Stimulated activated naive CD8-positive, alpha-beta T cell treated with anti-CD3 and anti-CD28 coated beads, Interleukin-15, amount 100 ng/mL, for 72 hours (primary cell): Measurements from ENCODE around the gene FLRT2.

Experiments used
- ATAC-seq: fragments of 150-1000 bp; cut with Tn5 transposase; 2 replicates; pipeline ENCODE4 v1.10.0; 2021; ENCODE audit warnings: mild to moderate bottlenecking, moderate library complexity
- DNase-seq, 2 donors: peaks; one replicate each; pipeline ENCODE4 v3.0.0; 2021 to 2022
- H3K27ac Mint-ChIP-seq, 2 donors: one replicate each; pipeline ENCODE4 v1.8.0; 2022; ENCODE audit warnings: mild to moderate bottlenecking in 2 of 2, mixed read lengths in 2 of 2, moderate library complexity in 2 of 2
- H3K27me3 Mint-ChIP-seq: one replicate; pipeline ENCODE4 v1.8.0; 2022; ENCODE audit warnings: mixed read lengths
- H3K4me1 Mint-ChIP-seq: one replicate; pipeline ENCODE4 v1.8.0; 2022; ENCODE audit warnings: mild to moderate bottlenecking, mixed read lengths
- H3K4me3 Mint-ChIP-seq, 2 donors: one replicate each; pipeline ENCODE4 v1.8.0; 2022; ENCODE audit warnings: mild to moderate bottlenecking in 2 of 2, mixed read lengths in 2 of 2, moderate library complexity in 1 of 2
- H3K9me3 Mint-ChIP-seq, 2 donors: one replicate each; pipeline ENCODE4 v1.8.0; 2022; ENCODE audit warnings: mixed read lengths in 2 of 2

FLRT2 gene

DNA sequence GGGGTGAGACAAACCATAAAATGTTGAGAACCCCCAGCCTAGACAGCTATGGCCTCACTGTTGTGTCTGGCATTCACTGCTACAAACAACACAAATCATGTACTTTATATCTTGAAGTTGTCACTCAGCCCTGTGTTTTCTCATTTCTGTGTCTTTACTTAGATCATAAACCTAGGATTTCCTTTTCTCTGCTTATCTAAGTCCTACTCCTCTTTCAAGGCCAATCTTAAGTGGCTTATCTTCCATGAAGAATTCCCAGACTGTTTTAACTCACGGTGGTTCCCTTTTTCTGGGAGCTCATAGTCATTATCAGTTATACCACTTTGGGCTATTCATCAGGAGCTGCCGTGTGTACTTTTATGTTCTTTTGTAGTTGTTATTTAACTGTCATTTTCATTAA is 42.1 kb downstream of the FLRT2 start:
- no peak overlapping the region for H3K27ac Mint-ChIP-seq
- DNase-seq (no peak), ATAC-seq (no peak)
- peaks cover 0 to 7% of the 10 kb centered on the region in 2 donors for H3K9me3 Mint-ChIP-seq
- H3K27me3 Mint-ChIP-seq, result peaks cover 10% of the 10 kb centered on the region
- no peak overlapping the region for H3K4me3 Mint-ChIP-seq
- H3K4me1 Mint-ChIP-seq, result no peaks in the 10 kb centered on the region

DNA sequence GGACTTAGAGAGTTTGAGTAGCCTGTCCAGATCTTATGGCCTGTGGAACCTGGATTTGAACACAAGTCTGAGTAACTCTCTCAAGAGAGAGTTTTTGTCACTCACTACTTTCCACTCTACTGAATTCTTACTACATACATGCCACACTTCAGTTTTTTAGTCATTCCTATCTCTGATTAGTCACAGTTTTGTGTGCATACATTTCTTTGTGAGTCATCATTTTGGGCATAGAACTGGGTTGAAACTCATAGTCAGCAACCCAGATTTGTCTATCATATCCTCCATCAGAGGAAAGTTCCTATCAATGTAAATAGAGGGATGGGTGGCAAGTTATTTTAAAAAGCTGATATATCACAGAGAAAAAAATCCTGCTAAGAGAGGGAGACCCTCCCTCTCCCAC is 42.9 kb downstream of the FLRT2 start:
- ATAC-seq (no peak), DNase-seq (no peak)
- H3K9me3 Mint-ChIP-seq, result peaks cover 0 to 7% of the 10 kb centered on the region in 2 donors
- H3K4me1 Mint-ChIP-seq, result no peaks in the 10 kb centered on the region
- H3K27me3 Mint-ChIP-seq, result peaks cover 10% of the 10 kb centered on the region
- no peak overlapping the region for H3K4me3 Mint-ChIP-seq
- H3K27ac Mint-ChIP-seq, result no peak overlapping the region

DNA sequence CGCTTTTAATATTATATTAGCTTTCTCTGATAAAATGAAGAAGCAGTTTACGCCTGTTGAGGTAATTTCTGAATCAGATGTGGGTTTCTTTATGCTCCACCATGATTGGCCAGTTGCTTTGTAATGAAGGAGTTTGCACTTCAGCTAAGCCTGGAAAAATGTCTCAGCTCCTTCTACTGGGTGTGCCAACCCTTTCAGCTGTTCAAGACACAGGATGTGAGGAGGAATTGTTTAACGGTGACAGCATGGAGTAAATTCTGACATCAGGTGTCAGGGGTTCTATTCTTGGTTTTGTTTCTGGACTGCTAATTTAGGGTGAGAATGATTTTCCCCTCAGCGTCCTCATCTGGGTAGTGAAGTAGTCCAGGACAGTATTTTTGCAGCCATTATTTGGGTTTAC is 43.5 kb downstream of the FLRT2 start:
- no peak for ATAC-seq
- H3K4me3 Mint-ChIP-seq, result no peak overlapping the region
- peaks cover 5% of the 10 kb centered on the region for H3K27me3 Mint-ChIP-seq
- no peak overlapping the region for H3K27ac Mint-ChIP-seq
- H3K9me3 Mint-ChIP-seq, result peaks cover 0 to 6% of the 10 kb centered on the region in 2 donors
- no peaks in the 10 kb centered on the region for H3K4me1 Mint-ChIP-seq
- no peak for DNase-seq

DNA sequence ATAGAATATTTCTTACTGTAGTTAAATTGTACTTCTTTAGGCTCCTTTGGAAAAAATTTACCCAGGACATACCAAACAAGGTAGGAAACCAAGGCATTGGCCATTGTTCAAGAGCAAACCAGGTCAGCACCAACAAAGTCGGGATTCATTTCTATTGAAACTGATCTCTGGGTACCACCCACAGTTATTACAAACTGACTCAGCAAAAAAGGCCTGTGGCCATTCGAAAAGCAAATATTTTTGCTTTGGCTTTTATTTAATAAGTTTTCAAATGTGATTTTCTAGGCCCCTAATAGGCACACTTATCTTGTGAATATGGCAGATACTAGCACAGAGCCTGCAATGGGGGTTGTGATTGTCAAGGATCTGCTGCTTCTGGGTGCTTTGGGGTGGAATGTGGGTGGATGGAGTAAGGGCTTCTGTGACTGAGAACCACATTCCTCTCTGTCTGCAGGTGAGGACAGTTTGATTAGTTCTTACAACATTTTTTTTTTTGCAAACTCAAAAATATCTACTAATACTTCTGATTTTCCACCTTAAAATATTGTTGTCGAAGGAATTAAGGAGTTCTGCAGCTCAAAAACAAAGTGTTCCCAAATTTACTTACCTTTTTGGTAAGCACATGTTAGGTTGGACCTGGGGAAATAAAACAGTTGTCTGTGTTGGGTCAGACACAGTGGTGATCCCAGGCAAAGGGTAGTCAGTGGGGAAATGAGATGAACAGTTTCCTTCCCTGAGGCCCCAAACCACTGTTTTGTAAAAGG is 45.1 kb downstream of the FLRT2 start:
- no peak for ATAC-seq
- H3K27me3 Mint-ChIP-seq, result no peaks in the 10 kb centered on the region
- H3K4me1 Mint-ChIP-seq, result no peaks in the 10 kb centered on the region
- DNase-seq, result no peak
- H3K9me3 Mint-ChIP-seq, result no peaks in the 10 kb centered on the region
- H3K4me3 Mint-ChIP-seq, result no peak overlapping the region
- no peak overlapping the region for H3K27ac Mint-ChIP-seq

DNA sequence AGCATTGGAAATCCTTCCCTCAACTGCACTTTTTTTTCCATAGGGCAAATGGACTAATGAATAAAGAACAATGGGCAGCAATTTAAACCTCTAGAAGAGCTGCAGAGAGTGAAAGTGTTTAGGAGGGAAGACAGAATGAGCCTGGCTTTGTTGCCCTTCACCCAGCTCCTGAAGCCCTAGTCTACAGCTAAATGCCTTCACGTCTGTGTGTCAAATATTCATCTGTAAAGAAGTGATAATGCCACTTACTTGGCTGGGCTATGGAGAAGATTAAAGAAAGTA is 45.6 kb downstream of the FLRT2 start:
- DNase-seq (no peak), ATAC-seq (no peak)
- Mint-ChIP-seq H3K4me3 (no peak overlapping the region), H3K9me3 (no peaks in the 10 kb centered on the region), H3K4me1 (no peaks in the 10 kb centered on the region), H3K27ac (no peak overlapping the region), H3K27me3 (no peaks in the 10 kb centered on the region)

DNA sequence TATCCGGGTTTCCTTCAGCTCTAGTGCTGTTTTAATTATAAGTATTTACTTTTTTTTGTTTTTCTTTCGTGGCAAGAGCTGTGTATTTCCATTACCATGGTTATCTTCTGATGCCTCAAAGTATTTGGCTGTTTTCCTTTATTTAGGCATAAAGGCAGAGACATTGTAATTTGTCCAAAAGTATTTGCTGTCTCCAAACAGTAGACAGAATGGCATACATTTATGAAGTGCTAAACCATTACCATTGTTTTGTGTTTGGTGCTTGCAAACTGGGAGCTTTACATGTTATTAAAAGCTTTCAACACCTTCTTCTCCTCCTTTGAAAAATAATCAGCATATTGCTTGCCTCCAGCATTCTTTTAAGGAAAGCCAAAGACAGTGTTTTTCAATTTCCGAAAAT is 46.3 kb downstream of the FLRT2 start:
- DNase-seq, result no peak
- Mint-ChIP-seq H3K4me1 (no peaks in the 10 kb centered on the region), H3K27me3 (no peaks in the 10 kb centered on the region), H3K27ac (no peak overlapping the region), H3K9me3 (no peaks in the 10 kb centered on the region), H3K4me3 (no peak overlapping the region)
- ATAC-seq, result no peak

DNA sequence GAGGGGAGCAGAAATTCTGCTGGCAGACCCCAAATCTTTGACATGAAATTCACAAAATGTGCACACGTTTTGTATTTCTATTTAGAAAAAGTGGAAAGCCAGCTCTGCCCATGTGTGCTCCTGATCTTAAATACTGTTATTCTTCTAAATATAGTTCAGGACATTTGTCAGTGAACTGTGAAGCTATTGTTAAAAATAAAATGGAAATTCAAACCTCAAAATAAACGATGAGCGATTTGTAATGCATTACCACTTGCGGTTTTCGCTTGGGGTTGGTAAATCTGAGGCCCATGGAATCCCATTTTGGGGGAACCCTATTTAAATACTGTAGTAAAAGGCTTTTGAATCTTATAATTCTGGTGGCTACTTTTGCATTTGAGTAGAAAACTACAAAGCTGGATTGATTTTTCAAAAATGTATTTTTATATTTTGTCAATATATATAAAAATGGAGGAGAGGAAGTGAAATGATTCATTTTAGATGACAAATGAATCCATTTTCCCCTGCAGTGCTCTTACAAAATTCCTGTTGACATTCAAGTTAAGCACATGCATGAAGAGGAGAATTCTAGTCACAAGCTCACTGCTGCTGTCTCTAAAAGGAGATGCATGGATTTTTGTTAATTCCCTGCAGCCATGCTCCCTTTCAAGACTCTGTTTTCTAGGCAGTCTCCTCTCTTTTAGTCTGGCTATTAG is 47.1 kb downstream of the FLRT2 start:
- Mint-ChIP-seq H3K27ac (no peak overlapping the region), H3K4me3 (no peak overlapping the region), H3K9me3 (no peaks in the 10 kb centered on the region), H3K4me1 (no peaks in the 10 kb centered on the region), H3K27me3 (no peaks in the 10 kb centered on the region)
- ATAC-seq, result no peak
- DNase-seq, result no peak

DNA sequence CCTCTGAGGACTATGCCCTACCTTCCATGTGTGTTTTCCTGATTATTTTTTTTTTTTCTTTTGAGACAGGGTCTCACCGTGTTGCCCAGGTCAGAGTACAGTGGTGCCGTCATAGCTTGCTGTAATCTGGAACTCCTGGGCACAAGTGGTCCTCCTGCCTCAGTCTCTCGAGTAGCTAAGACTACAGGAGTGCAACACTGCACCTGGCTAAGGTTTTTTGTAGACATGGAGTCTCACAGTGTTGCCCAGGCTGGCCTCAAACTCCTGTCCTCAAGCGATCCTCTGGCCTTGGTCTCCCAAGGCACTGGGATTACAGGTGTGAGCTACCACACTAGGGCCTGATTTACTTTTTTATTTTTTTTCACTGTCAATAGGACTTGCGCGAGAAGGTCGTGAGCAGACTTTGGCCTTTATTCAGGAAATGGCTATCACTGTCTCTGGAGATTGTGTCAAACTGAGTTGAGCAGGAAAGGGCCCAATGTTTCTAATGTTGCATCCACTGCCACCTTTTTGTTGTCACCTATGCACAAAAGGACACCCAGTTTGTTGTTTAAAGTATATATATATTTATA is 47.7 kb downstream of the FLRT2 start:
- ATAC-seq (no peak), DNase-seq (no peak)
- no peak overlapping the region for H3K27ac Mint-ChIP-seq
- no peaks in the 10 kb centered on the region for H3K27me3 Mint-ChIP-seq
- no peak overlapping the region for H3K4me3 Mint-ChIP-seq
- H3K4me1 Mint-ChIP-seq, result no peaks in the 10 kb centered on the region
- no peaks in the 10 kb centered on the region for H3K9me3 Mint-ChIP-seq

DNA sequence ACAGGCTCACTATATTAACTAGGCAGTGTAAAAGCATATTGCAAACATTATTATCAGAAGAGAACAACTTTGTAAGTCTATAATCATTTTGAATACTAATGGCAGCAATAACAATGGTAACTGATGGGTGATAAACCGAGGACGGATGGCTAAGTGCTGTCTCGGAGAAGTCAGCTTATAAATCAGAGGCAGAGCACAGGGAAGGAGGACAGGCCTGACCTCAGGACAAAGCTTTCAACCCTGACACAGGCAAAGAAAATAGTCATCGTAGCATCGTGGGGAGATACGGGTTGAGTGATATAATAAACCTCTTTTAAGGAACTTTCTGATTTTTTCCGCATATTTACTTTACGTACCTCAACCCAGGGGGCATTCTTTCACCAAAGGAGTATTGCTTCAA is 48.4 kb downstream of the FLRT2 start:
- H3K27ac Mint-ChIP-seq, result no peak overlapping the region
- ATAC-seq, result no peak
- no peaks in the 10 kb centered on the region for H3K27me3 Mint-ChIP-seq
- H3K9me3 Mint-ChIP-seq, result no peaks in the 10 kb centered on the region
- no peak overlapping the region for H3K4me3 Mint-ChIP-seq
- no peaks in the 10 kb centered on the region for H3K4me1 Mint-ChIP-seq
- DNase-seq, result no peak

DNA sequence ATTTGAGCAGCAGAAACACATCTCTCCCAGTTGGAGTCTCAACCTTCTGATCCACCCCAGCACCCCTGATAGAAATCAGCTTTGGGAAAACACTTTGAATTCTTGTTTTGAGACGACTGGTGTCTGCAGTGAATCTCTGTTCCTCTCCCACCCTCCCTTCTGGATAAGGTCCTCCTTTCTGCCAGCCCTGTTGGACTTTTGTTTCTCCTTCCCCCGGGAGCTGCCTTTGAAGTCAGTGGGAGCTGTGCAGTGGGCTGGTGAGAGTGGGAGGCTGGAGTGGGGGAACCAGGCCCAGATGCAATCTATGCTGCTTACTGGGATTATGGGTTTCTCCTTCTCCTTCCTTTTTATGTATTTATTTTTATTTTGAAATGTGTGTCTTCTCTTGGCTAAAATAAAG is 49.0 kb downstream of the FLRT2 start:
- Mint-ChIP-seq H3K9me3 (no peaks in the 10 kb centered on the region), H3K27ac (no peak overlapping the region), H3K27me3 (no peaks in the 10 kb centered on the region), H3K4me3 (no peak overlapping the region), H3K4me1 (no peaks in the 10 kb centered on the region)
- no peak for DNase-seq
- ATAC-seq, result no peak

DNA sequence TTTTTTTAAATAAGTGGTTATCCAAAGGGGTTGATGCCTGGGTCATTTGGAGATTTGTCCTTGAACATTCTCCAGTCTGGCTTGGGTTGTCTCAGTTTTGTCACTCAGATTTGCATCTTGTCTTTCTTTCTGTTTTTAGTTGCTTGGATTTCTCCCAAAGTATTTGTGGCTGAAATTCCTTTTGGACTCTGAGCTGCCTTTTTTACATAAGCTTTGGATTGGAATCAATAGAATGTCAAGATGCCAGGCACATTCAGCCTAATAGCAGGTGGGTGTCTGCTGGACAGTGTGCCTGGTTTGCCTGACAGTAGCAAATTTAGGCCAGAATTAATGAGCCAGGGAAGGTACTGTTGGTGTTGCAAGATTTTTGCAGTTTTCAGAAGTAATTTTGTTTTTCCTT is 50.0 kb downstream of the FLRT2 start:
- ATAC-seq (no peak), DNase-seq (no peak)
- Mint-ChIP-seq H3K27me3 (no peaks in the 10 kb centered on the region), H3K4me1 (no peaks in the 10 kb centered on the region), H3K27ac (no peak overlapping the region), H3K4me3 (no peak overlapping the region), H3K9me3 (no peaks in the 10 kb centered on the region)

DNA sequence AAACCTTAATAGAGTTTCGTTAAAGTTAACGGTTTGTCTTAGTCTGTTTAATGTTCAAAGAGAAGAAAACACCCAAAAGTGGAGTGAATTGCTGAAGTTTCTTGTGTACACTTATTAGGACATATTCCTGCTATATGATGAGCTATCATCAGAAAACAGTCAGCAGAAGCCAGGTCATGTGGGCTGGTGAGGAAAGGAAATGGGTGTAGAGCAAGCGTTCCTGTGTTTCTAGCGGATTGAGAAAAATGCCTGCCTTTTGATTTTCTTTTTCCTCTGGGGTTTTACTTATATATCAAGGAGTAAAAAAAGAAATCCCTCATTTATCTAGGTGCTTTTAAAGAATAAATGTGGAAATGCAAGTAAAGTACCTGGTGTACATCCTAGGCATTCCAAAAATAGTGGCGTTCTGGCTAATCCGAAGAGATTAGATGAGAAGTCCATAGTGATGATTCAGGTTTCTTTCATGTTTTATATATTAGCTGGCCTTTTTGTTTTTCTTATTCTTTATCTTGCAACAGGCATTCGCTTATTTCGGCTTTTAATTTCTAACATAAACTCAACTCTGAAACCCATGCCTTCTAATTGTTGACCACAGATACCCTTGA is 50.7 kb downstream of the FLRT2 start:
- Mint-ChIP-seq H3K4me1 (no peaks in the 10 kb centered on the region), H3K27ac (no peak overlapping the region), H3K27me3 (no peaks in the 10 kb centered on the region), H3K4me3 (no peak overlapping the region), H3K9me3 (no peaks in the 10 kb centered on the region)
- ATAC-seq (no peak), DNase-seq (no peak)

DNA sequence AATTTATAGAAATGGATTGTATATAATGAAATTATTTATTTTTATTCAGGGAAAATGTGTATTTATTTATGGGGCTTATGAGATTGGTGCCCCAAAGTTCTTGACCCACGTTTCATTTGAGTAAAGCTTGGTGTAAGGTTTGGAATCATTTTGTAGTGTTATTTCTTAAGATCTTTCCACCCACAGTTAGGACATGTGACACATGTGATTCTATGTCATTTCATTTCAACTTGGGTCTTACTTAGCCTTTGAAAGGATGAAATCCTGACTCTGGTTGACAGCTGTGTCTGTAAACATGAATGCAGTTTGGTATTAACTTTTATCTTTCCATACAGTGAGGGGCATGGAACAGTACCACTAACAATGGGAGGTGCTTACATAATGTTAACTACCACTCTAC is 51.7 kb downstream of the FLRT2 start:
- Mint-ChIP-seq H3K4me1 (no peaks in the 10 kb centered on the region), H3K27ac (no peak overlapping the region), H3K27me3 (no peaks in the 10 kb centered on the region), H3K9me3 (no peaks in the 10 kb centered on the region), H3K4me3 (no peak overlapping the region)
- DNase-seq (no peak), ATAC-seq (no peak)

DNA sequence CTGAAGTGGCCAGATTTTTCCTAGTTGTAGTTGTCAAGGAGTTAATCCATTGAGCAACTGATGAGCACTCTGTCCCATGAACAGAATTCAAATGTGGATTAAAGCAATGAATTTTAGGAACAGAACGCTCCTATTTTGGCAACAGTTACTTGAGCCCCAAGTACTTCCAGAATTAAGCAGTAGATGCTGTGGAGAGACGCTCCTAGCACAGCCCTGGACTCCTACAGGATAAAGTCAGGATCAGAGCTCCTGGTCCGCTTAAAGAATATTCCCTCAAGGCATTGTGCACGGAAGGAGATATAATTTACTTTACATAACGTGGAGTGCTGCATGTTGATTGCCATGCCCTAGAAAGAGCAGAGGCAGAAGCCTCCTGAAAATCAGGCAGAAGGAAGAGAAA is 53.4 kb downstream of the FLRT2 start:
- Mint-ChIP-seq H3K27me3 (no peaks in the 10 kb centered on the region), H3K27ac (no peak overlapping the region), H3K4me1 (no peaks in the 10 kb centered on the region), H3K4me3 (no peak overlapping the region), H3K9me3 (no peaks in the 10 kb centered on the region)
- DNase-seq (no peak), ATAC-seq (no peak)

DNA sequence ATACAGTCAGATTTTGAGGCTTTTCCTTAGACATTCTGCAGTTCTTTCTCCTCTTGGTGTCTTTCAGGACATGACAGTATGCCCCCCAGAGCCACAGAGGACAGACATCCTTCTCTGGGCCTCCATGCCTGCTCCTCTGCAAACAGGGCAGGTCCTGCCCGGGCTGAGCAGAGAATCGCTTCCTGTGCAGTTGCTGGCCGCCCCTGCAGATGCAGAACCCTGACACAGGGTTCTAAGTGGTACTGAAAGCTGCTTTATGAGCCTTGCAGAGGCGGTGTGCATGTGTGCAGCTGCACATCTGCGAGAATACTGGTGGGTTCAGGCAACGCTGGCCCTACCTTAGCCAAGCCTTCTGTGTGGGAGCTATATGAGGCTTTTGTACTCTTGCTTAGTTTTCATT is 54.5 kb downstream of the FLRT2 start:
- no peaks in the 10 kb centered on the region for H3K9me3 Mint-ChIP-seq
- H3K4me3 Mint-ChIP-seq, result no peak overlapping the region
- no peaks in the 10 kb centered on the region for H3K4me1 Mint-ChIP-seq
- H3K27me3 Mint-ChIP-seq, result peaks cover 7% of the 10 kb centered on the region
- DNase-seq (no peak), ATAC-seq (no peak)
- no peak overlapping the region for H3K27ac Mint-ChIP-seq

DNA sequence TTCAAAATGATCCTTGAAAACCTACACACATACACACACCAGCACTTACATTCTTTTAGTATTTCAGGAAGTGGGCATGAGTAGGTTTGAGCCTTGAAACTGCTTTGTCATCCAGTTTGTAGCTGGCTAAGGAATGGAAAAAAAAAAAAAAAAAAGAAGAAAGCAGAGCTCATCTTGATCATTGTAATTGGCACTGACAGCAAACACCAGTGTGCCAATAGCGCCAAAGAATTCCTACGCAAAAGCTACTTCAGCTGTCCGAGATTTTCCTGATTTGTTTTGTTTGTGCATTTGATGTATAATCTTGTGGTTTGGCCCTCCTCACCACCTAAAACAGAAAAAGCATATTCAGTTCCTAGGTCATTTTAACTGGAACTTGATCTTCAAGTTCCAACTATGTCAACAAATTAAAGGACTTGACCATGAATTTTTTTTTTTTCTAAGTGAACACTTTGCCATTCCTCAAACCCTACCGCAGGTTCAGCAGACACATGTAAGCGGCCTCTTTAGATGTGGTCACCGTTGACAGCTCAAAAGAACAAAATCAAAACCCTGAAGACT is 57.3 kb downstream of the FLRT2 start:
- Mint-ChIP-seq H3K4me3 (no peak overlapping the region), H3K9me3 (peaks cover 0 to 7% of the 10 kb centered on the region in 2 donors), H3K27ac (no peak overlapping the region), H3K4me1 (no peaks in the 10 kb centered on the region), H3K27me3 (peaks cover 8% of the 10 kb centered on the region)
- ATAC-seq (no peak), DNase-seq (no peak)
